Activated CD4-positive, alpha-beta memory T cell treated with anti-CD3 and anti-CD28 coated beads, Interleukin-2, amount 10 ng/mL, durations not matched to agents 7 days and 5 days (primary cell): ENCODE data around the gene PREB. TPM values are rescaled to one million over a fixed set of nuclear protein-coding genes. Genes with fewer than 3 reads are reported as not detected.
"Not testable (repeated sequence)": the region's sequence is repeated elsewhere in the genome, so short reads cannot be mapped to it uniquely, and the experiment has no call there.

Source experiments
- CTCF ChIA-PET: fragments of 350-600 bp; sonication (Branson Sonifier 250); formaldehyde crosslinking; loops from one replicate; lab custom pipeline; 2021; ENCODE audit warnings: antibody characterized with exemption, inconsistent platforms; lab: Charles Lee
- POLR2A ChIA-PET: fragments of 350-600 bp; sonication (Branson Sonifier 250); formaldehyde crosslinking; loops from one replicate; lab custom pipeline; 2021; ENCODE audit warnings: antibody characterized with exemption; lab: Charles Lee
- DNase-seq: peaks from one replicate; pipeline ENCODE4 v3.0.0-alpha.2; 2020
- H3K27ac Mint-ChIP-seq: one replicate; pipeline ENCODE4 v1.8.0; 2021; ENCODE audit warnings: mild to moderate bottlenecking, mixed read lengths
- H3K27me3 Mint-ChIP-seq: one replicate; pipeline ENCODE4 v1.8.0; 2021; ENCODE audit warnings: mixed read lengths
- H3K36me3 Mint-ChIP-seq: one replicate; pipeline ENCODE4 v1.8.0; 2021; ENCODE audit warnings: low read depth, mixed read lengths
- H3K4me1 Mint-ChIP-seq: one replicate; pipeline ENCODE4 v1.8.0; 2021; ENCODE audit warnings: mixed read lengths
- H3K4me3 Mint-ChIP-seq: one replicate; pipeline ENCODE4 v1.8.0; 2021; ENCODE audit warnings: mild to moderate bottlenecking, mixed read lengths
- H3K9me3 Mint-ChIP-seq: one replicate; pipeline ENCODE4 v1.8.0; 2021; ENCODE audit warnings: mixed read lengths
- total RNA-seq, 2 experiments: library from RNA; stranded (reverse); gene quantifications; one replicate each; pipeline ENCODE4 v1.2.3, GENCODE V29; 2021

Gene PREB
- total RNA-seq, 2 experiments from 2014 or later, result 67.4 to 72.7 TPM

DNA sequence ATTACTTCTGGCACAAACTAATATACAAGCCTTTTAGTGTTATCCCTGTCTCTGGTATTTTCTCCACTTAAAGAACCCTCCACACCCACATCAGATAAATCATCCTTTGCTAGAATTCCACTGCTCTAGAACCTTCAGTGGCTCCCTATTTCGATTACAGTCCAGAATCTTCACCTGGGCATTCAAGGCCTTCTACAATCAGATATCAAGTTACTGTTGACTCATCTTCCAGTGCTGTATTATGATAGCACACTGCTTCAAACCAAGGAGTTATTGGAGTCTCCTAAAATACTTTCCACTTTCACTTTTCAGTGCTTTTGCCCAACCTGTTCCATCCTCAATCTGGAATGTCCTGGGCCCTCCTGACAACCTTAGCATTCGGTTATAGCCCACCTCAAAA lies 18.9 kb downstream of the PREB start:
- H3K4me1 Mint-ChIP-seq, result peaks cover 6% of the 10 kb centered on the region
- ChIA-PET CTCF (interaction anchor here (1.4 kb wide), 1 partner anchor 18 kb away, joined by 4 read pairs; no protein-coding TSS in a partner anchor), POLR2A (no interaction called here)
- no peak for DNase-seq
- peaks cover 34% of the 10 kb centered on the region for H3K27me3 Mint-ChIP-seq
- no peaks in the 10 kb centered on the region for H3K9me3 Mint-ChIP-seq
- no peaks in the 10 kb centered on the region for H3K36me3 Mint-ChIP-seq
- H3K4me3 Mint-ChIP-seq, result no peak overlapping the region
- H3K27ac Mint-ChIP-seq, result no peak overlapping the region

DNA sequence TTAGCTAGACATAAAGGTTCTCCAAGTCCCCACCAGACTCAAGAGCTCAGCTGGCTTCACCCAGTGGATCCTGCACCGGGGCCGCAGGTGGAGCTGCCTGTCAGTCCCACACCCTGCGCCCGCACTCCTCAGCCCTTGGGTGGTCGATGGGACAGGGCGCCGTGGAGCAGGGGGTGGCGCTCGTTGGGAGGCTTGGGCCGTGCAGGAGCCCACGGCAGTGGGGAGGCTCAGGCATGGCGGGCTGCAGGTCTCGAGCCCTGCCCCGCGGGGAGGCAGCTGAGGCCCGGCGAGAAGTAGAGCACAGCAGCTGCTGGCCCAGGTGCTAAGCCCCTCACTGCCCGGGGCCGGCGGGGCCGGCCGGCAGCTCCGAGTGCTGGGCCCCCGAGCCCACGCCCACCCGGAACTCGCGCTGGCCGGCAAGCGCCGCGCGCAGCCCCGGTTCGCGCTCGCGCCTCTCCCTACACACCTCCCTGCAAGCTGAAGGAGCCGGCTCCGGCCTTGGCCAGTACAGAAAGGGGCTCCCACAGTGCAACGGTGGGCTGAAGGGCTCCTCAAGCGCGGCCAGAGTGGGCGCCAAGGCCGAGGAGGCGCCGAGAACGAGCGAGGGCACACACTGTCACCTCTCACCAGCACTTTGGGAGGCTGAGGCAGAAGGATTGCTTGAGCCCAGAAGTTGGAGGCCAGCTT lies 22.9 kb downstream of the PREB start:
- H3K27ac Mint-ChIP-seq, H3K4me3 Mint-ChIP-seq, H3K36me3 Mint-ChIP-seq, CTCF ChIA-PET, H3K4me1 Mint-ChIP-seq, H3K9me3 Mint-ChIP-seq, H3K27me3 Mint-ChIP-seq, DNase-seq: not testable (repeated sequence)
- POLR2A ChIA-PET, result interaction anchor here (1.1 kb wide), 1 partner anchor 14 kb away, joined by 3 read pairs; no protein-coding TSS in a partner anchor

DNA sequence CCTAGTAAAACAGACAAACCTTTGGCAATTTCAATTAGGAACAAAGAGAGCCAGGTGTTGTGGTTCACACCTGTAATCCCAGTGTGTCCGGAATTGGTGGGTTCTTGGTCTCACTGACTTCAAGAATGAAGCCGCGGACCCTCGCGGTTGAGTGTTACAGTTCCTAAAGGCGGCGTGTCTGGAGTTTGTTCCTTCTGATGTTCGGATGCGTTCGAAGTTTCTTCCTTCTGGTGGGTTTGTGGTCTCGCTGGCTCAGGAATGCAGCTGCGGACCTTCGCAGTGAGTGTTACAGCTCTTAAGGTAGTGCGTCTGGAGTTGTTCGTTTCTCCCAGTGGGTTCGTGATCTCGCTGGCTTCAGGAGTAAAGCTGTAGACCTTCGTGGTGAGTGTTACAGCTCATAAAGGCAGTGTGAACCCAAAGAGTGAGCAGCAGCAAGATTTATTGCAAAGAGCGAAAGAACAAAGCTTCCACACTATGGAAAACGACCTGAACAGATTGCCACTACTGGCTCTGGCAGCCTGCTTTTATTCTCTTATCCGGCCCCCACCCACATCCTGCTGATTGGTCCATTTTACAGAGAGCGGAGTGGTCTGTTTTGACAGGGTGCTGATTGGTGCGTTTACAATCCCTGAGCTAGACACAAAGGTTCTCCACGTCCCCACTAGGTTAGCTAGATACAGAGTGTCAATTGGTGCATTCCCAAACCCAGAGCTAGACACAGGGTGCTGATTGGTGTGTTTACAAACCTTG lies 23.7 kb downstream of the PREB start:
- H3K4me1 Mint-ChIP-seq, CTCF ChIA-PET, DNase-seq, POLR2A ChIA-PET, H3K27me3 Mint-ChIP-seq, H3K27ac Mint-ChIP-seq, H3K36me3 Mint-ChIP-seq, H3K9me3 Mint-ChIP-seq, H3K4me3 Mint-ChIP-seq: not testable (repeated sequence)

DNA sequence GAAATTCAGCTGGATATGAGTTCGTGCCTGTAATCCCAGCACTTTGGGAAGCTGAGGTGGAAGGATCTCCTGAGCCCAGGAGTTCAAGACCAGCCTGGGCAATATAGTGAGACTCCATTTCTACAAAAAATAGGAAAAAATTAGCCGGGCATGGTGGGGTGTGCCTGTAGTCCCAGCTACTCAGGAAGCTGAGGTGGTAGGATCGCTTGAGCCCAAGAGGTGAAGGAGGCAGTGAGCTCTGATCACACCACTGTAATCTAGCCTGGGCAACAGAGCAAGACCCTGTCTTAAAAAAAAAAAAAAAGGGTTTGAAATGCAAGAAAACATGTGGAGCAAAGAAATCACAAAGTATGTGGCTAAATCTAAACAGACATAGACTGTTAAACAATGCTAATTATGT lies 25.4 kb downstream of the PREB start:
- Mint-ChIP-seq H3K9me3 (no peaks in the 10 kb centered on the region), H3K4me1 (no peaks in the 10 kb centered on the region), H3K4me3 (no peak overlapping the region), H3K27me3 (no peaks in the 10 kb centered on the region), H3K27ac (no peak overlapping the region), H3K36me3 (no peaks in the 10 kb centered on the region)
- ChIA-PET CTCF (interaction anchor here (0.7 to 1.2 kb wide), 2 partner anchors 10 to 460 kb away, joined by 3 to 5 read pairs; no protein-coding TSS in a partner anchor), POLR2A (interaction anchor here (1.6 kb wide), 1 partner anchor 15 kb away, joined by 5 read pairs; the partner anchor contains the start of gene ABHD1)
- no peak for DNase-seq

DNA sequence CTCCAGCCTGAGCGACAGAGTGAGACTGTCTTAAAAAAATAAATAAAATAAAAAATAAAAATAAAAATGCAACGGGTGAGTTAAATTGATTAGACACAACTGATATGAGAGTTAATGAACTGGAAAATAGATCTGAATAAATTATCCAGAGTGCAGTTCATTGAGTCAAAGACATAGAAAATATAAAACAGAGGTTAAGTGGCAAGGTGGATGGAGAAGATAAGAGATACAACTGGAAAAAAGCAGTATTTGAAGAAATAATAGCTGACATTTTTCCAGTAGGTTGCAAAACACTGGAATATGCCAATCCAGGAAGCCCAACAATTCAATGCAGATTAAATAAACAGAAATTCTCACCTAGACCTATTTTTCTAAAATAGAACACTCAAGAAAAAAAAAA lies 26.2 kb downstream of the PREB start:
- Mint-ChIP-seq H3K9me3 (no peaks in the 10 kb centered on the region), H3K27me3 (no peaks in the 10 kb centered on the region), H3K4me1 (no peaks in the 10 kb centered on the region), H3K36me3 (no peaks in the 10 kb centered on the region), H3K27ac (no peak overlapping the region), H3K4me3 (no peak overlapping the region)
- no peak for DNase-seq
- ChIA-PET CTCF (interaction anchor here (1.0 to 1.2 kb wide), 2 partner anchors 9 to 11 kb away, joined by 3 to 5 read pairs; no protein-coding TSS in a partner anchor), POLR2A (interaction anchor here (1.6 kb wide), 1 partner anchor 16 kb away, joined by 5 read pairs; the partner anchor contains the start of gene ABHD1)

DNA sequence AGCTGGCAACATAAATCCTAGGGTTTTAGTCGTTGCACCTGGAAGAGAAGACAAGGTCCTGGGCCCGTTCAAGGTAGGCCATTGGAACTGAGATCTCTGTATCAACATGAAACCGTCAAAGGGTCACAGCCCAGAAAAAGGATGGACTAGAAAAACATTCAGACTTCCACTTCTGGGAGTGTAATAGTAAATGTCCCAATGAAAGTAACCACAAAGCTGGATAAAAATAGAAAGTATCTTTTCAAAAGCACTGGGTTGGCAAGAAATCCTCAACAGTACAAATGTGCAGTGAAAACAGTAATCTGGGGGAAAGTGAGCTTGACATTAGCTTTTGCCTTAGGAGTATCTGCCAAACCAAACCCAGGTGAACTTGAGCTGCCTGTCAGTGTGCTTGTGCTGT lies 28.5 kb downstream of the PREB start:
- Mint-ChIP-seq H3K9me3 (no peaks in the 10 kb centered on the region), H3K27ac (no peak overlapping the region), H3K36me3 (no peaks in the 10 kb centered on the region), H3K4me3 (no peak overlapping the region), H3K4me1 (no peaks in the 10 kb centered on the region), H3K27me3 (no peaks in the 10 kb centered on the region)
- POLR2A ChIA-PET, result interaction anchor here (0.8 kb wide), 1 partner anchor 10 kb away, joined by 4 read pairs; no protein-coding TSS in a partner anchor
- DNase-seq, result no peak
- CTCF ChIA-PET, result interaction anchor here (0.8 to 2.4 kb wide), 5 partner anchors 10 to 197 kb away, joined by 3 to 6 read pairs (median 5); no protein-coding TSS in a partner anchor

DNA sequence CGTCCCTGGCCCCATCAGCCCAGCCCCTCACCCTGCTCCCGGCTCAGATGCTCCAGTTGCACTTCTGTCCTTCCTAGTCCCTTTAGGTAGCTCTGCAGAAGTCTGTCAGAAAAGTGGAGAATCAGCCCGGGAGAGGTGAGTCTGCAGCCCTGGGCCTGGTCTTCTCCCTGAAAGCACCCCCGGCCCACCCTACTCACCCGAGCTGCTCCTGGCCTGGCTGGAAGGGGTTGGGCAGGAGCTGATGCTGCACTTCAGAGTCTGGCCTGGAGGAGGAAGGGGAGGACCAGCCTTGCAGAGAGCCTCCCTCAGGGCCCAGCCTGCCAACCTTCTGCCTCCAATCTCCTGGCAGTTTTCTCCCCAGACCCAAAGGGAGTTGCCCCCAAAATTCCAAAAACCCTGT lies 32.1 kb downstream of the PREB start:
- ChIA-PET CTCF (interaction anchor here (0.8 to 7.9 kb wide), 3 partner anchors 68 to 202 kb away, joined by 3 to 75 read pairs (median 46); partner anchors contain the start of gene TRIM54), POLR2A (interaction anchor here (2.0 kb wide), 1 partner anchor 16 kb away, joined by 7 read pairs; the partner anchor contains the start of gene KHK)
- H3K27me3 Mint-ChIP-seq, result no peaks in the 10 kb centered on the region
- no peaks in the 10 kb centered on the region for H3K36me3 Mint-ChIP-seq
- DNase-seq, result no peak
- no peak overlapping the region for H3K4me3 Mint-ChIP-seq
- no peak overlapping the region for H3K27ac Mint-ChIP-seq
- no peaks in the 10 kb centered on the region for H3K4me1 Mint-ChIP-seq
- H3K9me3 Mint-ChIP-seq, result no peaks in the 10 kb centered on the region

DNA sequence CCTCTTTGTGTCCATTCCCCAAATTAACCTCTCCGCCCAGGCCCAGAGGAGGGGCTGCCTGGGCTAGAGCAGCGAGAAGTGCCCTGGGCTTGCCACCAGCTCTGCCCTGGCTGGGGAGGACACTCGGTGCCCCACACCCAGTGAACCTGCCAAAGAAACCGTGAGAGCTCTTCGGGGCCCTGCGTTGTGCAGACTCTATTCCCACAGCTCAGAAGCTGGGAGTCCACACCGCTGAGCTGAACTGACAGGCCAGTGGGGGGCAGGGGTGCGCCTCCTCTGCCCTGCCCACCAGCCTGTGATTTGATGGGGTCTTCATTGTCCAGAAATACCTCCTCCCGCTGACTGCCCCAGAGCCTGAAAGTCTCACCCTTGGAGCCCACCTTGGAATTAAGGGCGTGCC lies 34.4 kb downstream of the PREB start:
- no peak for DNase-seq
- CTCF ChIA-PET, result interaction anchor here (1.0 to 7.9 kb wide), 5 partner anchors 9 to 310 kb away, joined by 3 to 75 read pairs (median 5); partner anchors contain the start of genes ABHD1, PPM1G and TRIM54
- H3K4me1 Mint-ChIP-seq, result peaks cover 12% of the 10 kb centered on the region
- POLR2A ChIA-PET, result no interaction called here
- H3K27ac Mint-ChIP-seq, result no peak overlapping the region
- no peaks in the 10 kb centered on the region for H3K36me3 Mint-ChIP-seq
- no peak overlapping the region for H3K4me3 Mint-ChIP-seq
- no peaks in the 10 kb centered on the region for H3K27me3 Mint-ChIP-seq
- no peaks in the 10 kb centered on the region for H3K9me3 Mint-ChIP-seq

DNA sequence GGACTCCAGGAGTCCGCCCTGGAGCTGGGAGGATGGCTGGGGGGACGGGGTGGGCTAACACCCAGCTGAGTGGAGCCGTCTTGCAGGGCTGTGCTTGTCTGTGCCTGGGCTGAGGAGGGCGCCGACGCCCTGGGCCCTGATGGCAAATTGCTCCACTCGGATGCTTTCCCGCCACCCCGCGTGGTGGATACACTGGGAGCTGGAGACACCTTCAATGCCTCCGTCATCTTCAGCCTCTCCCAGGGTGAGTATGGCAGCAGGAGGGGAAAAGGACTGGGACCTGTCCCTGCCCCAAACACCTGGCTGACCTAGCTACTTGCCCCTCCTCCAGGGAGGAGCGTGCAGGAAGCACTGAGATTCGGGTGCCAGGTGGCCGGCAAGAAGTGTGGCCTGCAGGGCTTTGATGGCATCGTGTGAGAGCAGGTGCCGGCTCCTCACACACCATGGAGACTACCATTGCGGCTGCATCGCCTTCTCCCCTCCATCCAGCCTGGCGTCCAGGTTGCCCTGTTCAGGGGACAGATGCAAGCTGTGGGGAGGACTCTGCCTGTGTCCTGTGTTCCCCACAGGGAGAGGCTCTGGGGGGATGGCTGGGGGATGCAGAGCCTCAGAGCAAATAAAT lies 35.0 kb downstream of the PREB start:
- no peak for DNase-seq
- Mint-ChIP-seq H3K27ac (no peak overlapping the region), H3K36me3 (no peaks in the 10 kb centered on the region), H3K4me1 (peaks cover 12% of the 10 kb centered on the region), H3K27me3 (no peaks in the 10 kb centered on the region), H3K9me3 (no peaks in the 10 kb centered on the region), H3K4me3 (no peak overlapping the region)
- POLR2A ChIA-PET, result no interaction called here
- CTCF ChIA-PET, result interaction anchor here (0.8 to 7.9 kb wide), 6 partner anchors 9 to 310 kb away, joined by 3 to 75 read pairs (median 4); partner anchors contain the start of genes ABHD1, PPM1G and TRIM54

DNA sequence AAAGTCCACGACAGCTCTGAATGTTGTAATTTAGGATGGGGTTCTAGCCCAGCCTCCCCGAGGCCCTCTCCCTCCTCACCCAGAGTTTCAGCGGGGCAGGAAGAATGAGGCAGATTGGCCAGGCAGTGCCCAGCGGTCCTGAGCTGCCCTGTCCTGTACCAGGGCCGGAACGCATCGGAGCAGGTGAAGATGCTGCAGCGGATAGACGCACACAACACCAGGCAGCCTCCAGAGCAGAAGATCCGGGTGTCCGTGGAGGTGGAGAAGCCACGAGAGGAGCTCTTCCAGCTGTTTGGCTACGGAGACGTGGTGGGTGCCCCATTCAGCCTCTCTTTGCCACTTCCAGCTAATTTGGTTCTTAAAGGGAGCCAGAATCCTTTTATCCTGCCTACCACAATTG lies 37.1 kb downstream of the PREB start:
- Mint-ChIP-seq H3K4me3 (no peak overlapping the region), H3K36me3 (no peaks in the 10 kb centered on the region), H3K27ac (no peak overlapping the region), H3K27me3 (no peaks in the 10 kb centered on the region), H3K9me3 (no peaks in the 10 kb centered on the region), H3K4me1 (peaks cover 12% of the 10 kb centered on the region)
- ChIA-PET POLR2A (interaction anchor here (0.6 to 2.5 kb wide), 2 partner anchors 13 to 17 kb away, joined by 3 to 6 read pairs; no protein-coding TSS in a partner anchor), CTCF (interaction anchor here (0.9 to 7.9 kb wide), 9 partner anchors 10 to 207 kb away, joined by 3 to 75 read pairs (median 4); partner anchors contain the start of genes ABHD1, KHK, SLC30A3 and TRIM54)
- DNase-seq, result no peak

DNA sequence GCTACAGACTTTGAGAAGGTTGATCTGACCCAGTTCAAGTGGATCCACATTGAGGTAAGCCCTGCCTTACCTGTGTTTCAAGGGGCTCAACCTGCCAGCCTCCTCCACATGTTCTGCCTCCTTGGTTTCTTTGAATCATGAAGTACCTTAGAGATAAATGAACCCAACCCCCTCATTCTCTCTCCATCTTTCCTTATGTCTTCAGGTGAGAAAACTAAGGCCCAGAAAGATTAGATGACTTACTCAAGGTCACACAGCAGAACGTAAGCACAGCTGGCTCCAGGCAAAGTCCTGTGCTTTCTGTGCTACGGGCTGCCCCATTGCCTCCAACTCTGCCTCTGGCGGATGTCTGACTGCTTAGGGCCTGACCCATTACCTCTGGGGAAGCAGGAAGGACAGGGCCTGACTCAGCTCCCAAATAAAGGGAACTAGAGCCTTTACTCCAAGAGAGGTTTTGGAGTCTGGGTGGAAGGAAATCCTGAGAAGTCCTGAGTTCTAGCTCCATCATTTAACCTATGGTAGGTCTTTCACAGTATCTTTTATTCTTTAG lies 37.6 kb downstream of the PREB start:
- H3K4me3 Mint-ChIP-seq, result no peak overlapping the region
- no peaks in the 10 kb centered on the region for H3K9me3 Mint-ChIP-seq
- CTCF ChIA-PET, result interaction anchor here (0.9 to 7.9 kb wide), 7 partner anchors 9 to 207 kb away, joined by 3 to 75 read pairs (median 6); partner anchors contain the start of genes ABHD1, KHK and TRIM54
- H3K27ac Mint-ChIP-seq, result no peak overlapping the region
- no peaks in the 10 kb centered on the region for H3K27me3 Mint-ChIP-seq
- no peak for DNase-seq
- peaks cover 12% of the 10 kb centered on the region for H3K4me1 Mint-ChIP-seq
- H3K36me3 Mint-ChIP-seq, result no peaks in the 10 kb centered on the region
- POLR2A ChIA-PET, result interaction anchor here (0.6 to 2.5 kb wide), 5 partner anchors 9 to 152 kb away, joined by 3 to 6 read pairs (median 4); partner anchors contain the start of gene OST4
